Measurements from ENCODE around the gene CEP76. TPM values are rescaled to one million over a fixed set of nuclear protein-coding genes. Genes with fewer than 3 reads are reported as not detected.

CEP76 gene
- total RNA-seq, 1 experiment from 2014 or later = 13.1 TPM

- H3K9me3 ChIP-seq (ENCODE audit: low read length) = no peaks in the 10 kb centered on the region
- peaks cover 16% of the 10 kb centered on the region for H3K4me1 ChIP-seq (ENCODE audit: low read length)
- peak within 1 kb of the TSS; percentile 87 for H2AFZ ChIP-seq (ENCODE audit: low read length)
- H3K27me3 ChIP-seq (ENCODE audit: low read length) = no peaks in the 10 kb centered on the region
- DNase-seq = peak; percentile 73
- no peaks in the 10 kb centered on the region for H4K20me1 ChIP-seq (ENCODE audit: insufficient read depth, low read depth, low read length)
- H3K4me2 ChIP-seq (ENCODE audit: low read depth, low read length, poor library complexity, severe bottlenecking) = peak within 1 kb of the TSS; percentile 91
- H3K36me3 ChIP-seq (ENCODE audit: insufficient read depth, low read length) = no peaks in the 10 kb centered on the region
- no peak within 1 kb of the TSS for H3K27ac ChIP-seq (ENCODE audit: low read length)
- no peaks in the 10 kb centered on the region for H3K9me2 ChIP-seq (replicated peaks; ENCODE audit: insufficient read depth, low read length)
- H3K79me2 ChIP-seq (ENCODE audit: low read length) = no peaks in the 10 kb centered on the region
- H3K9ac ChIP-seq (ENCODE audit: low read length) = peak within 1 kb of the TSS; percentile 70
- peak within 1 kb of the TSS; percentile 76 for H3K4me3 ChIP-seq (ENCODE audit: low read length)
Observed at GRCh38 chr18:12657684-12658425, 44.7 kb downstream of the CEP76 start, which contains the start of gene SPIRE1. TSS of gene SPIRE1 (minus strand) at chr18:12658107. CDS start at chr18:12657866, 241 bp downstream.

- Histone ChIP-seq H2AFZ (ENCODE audit: low read length) (no peak overlapping the region), H3K4me2 (ENCODE audit: low read depth, low read length, poor library complexity, severe bottlenecking) (peak overlapping the region; percentile 91), H3K4me1 (ENCODE audit: low read length) (peaks cover 15% of the 10 kb centered on the region), H4K20me1 (ENCODE audit: insufficient read depth, low read depth, low read length) (no peaks in the 10 kb centered on the region), H3K36me3 (ENCODE audit: insufficient read depth, low read length) (no peaks in the 10 kb centered on the region), H3K9me3 (ENCODE audit: low read length) (no peaks in the 10 kb centered on the region), H3K27me3 (ENCODE audit: low read length) (no peaks in the 10 kb centered on the region), H3K9ac (ENCODE audit: low read length) (peak overlapping the region; percentile 70), H3K79me2 (ENCODE audit: low read length) (no peaks in the 10 kb centered on the region), H3K9me2 (replicated peaks; ENCODE audit: insufficient read depth, low read length) (no peaks in the 10 kb centered on the region), H3K4me3 (ENCODE audit: low read length) (peak overlapping the region; percentile 76), H3K27ac (ENCODE audit: low read length) (no peak overlapping the region)
- no peak for DNase-seq
Observed at GRCh38 chr18:12656938-12657683, 45.4 kb downstream of the CEP76 start.

DNA sequence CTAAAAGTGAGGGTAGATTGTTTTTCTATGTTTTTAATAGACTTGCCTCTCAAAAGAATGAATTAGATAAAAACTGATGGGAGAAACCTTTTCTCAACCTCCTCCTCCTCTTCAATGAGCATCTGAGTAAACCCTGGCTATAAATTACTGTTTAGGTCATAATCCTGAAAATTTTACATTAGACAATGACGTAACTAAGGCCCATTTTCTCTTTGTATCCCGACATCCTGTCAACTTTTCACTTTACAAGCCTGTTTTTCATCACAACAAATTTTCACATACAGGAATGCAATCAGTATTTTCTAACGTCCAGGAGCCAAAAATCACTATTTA lies 46.0 kb downstream of the CEP76 start:
- Histone ChIP-seq H3K27me3 (ENCODE audit: low read length) (no peaks in the 10 kb centered on the region), H3K27ac (ENCODE audit: low read length) (no peak overlapping the region), H3K36me3 (ENCODE audit: insufficient read depth, low read length) (no peaks in the 10 kb centered on the region), H3K9me2 (replicated peaks; ENCODE audit: insufficient read depth, low read length) (no peaks in the 10 kb centered on the region), H3K9ac (ENCODE audit: low read length) (0 out of 2 replicates have a peak overlapping the region, but pooled peaks have one; percentile 70), H3K4me1 (ENCODE audit: low read length) (peaks cover 15% of the 10 kb centered on the region), H3K9me3 (ENCODE audit: low read length) (no peaks in the 10 kb centered on the region), H2AFZ (ENCODE audit: low read length) (no peak overlapping the region), H3K79me2 (ENCODE audit: low read length) (no peaks in the 10 kb centered on the region), H4K20me1 (ENCODE audit: insufficient read depth, low read depth, low read length) (no peaks in the 10 kb centered on the region), H3K4me2 (ENCODE audit: low read depth, low read length, poor library complexity, severe bottlenecking) (peak overlapping the region; percentile 91), H3K4me3 (ENCODE audit: low read length) (peak overlapping the region; percentile 76)
- no peak for DNase-seq

DNA sequence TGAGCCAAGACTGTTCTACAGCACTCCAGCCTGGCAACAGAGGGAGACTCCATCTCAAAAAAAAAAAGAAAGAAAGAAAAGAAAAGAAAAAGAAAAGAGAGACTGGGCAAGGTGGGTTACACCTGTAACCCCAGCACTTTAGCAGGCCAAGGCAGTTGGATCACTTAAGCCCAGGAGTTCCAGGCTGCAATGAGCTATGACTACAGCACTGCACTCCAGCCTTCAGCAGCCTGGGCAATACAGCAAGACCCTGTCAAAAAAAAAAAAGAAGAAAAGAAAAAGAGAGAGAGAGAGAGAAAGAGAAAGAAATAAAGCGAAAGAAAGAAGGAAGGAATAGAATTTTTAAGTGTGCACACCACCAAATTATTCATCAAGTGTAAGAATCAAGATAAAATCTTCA lies 47.6 kb downstream of the CEP76 start:
- Histone ChIP-seq H3K9me3 (ENCODE audit: low read length) (no peaks in the 10 kb centered on the region), H3K4me3 (ENCODE audit: low read length) (no peak overlapping the region), H3K9me2 (replicated peaks; ENCODE audit: insufficient read depth, low read length) (no peaks in the 10 kb centered on the region), H4K20me1 (ENCODE audit: insufficient read depth, low read depth, low read length) (no peaks in the 10 kb centered on the region), H3K79me2 (ENCODE audit: low read length) (no peaks in the 10 kb centered on the region), H3K9ac (ENCODE audit: low read length) (no peak overlapping the region), H3K4me1 (ENCODE audit: low read length) (peaks cover 15% of the 10 kb centered on the region), H3K27ac (ENCODE audit: low read length) (no peak overlapping the region), H3K36me3 (ENCODE audit: insufficient read depth, low read length) (no peaks in the 10 kb centered on the region), H3K27me3 (ENCODE audit: low read length) (no peaks in the 10 kb centered on the region), H3K4me2 (ENCODE audit: low read depth, low read length, poor library complexity, severe bottlenecking) (no peak overlapping the region), H2AFZ (ENCODE audit: low read length) (no peak overlapping the region)
- no peak for DNase-seq

GRCh38 chr18:12652861-12653401 lies 49.6 kb downstream of the CEP76 start:
- H2AFZ ChIP-seq (ENCODE audit: low read length) = no peak overlapping the region
- no peaks in the 10 kb centered on the region for H4K20me1 ChIP-seq (ENCODE audit: insufficient read depth, low read depth, low read length)
- no peaks in the 10 kb centered on the region for H3K27me3 ChIP-seq (ENCODE audit: low read length)
- no peak for DNase-seq
- H3K9ac ChIP-seq (ENCODE audit: low read length) = no peak overlapping the region
- no peaks in the 10 kb centered on the region for H3K79me2 ChIP-seq (ENCODE audit: low read length)
- H3K36me3 ChIP-seq (ENCODE audit: insufficient read depth, low read length) = no peaks in the 10 kb centered on the region
- no peak overlapping the region for H3K27ac ChIP-seq (ENCODE audit: low read length)
- no peaks in the 10 kb centered on the region for H3K9me3 ChIP-seq (ENCODE audit: low read length)
- no peaks in the 10 kb centered on the region for H3K9me2 ChIP-seq (replicated peaks; ENCODE audit: insufficient read depth, low read length)
- H3K4me2 ChIP-seq (ENCODE audit: low read depth, low read length, poor library complexity, severe bottlenecking) = no peak overlapping the region
- peaks cover 9% of the 10 kb centered on the region for H3K4me1 ChIP-seq (ENCODE audit: low read length)
- H3K4me3 ChIP-seq (ENCODE audit: low read length) = no peak overlapping the region

DNA sequence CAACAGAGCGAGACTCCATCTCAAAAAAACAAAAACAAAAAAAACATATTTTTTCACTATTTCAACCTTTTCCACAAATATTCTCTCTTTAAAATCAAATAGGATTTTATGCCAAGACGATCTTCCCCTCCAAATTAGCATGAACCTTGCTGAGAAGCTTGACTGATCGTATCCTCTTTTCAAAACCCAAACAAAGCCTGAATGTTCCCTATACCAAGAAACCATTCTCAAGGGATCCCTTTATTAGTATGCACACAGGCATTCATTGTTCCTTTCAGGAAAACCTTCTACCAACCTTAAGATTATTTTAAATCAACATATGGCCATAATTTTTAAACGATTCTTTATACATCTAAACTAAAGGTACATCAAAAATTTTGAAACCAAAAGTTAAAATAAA lies 50.9 kb downstream of the CEP76 start:
- Histone ChIP-seq H3K36me3 (ENCODE audit: insufficient read depth, low read length) (no peaks in the 10 kb centered on the region), H2AFZ (ENCODE audit: low read length) (no peak overlapping the region), H3K9me2 (replicated peaks; ENCODE audit: insufficient read depth, low read length) (no peaks in the 10 kb centered on the region), H3K4me2 (ENCODE audit: low read depth, low read length, poor library complexity, severe bottlenecking) (no peak overlapping the region), H3K27ac (ENCODE audit: low read length) (no peak overlapping the region), H4K20me1 (ENCODE audit: insufficient read depth, low read depth, low read length) (no peaks in the 10 kb centered on the region), H3K9ac (ENCODE audit: low read length) (no peak overlapping the region), H3K27me3 (ENCODE audit: low read length) (no peaks in the 10 kb centered on the region), H3K4me3 (ENCODE audit: low read length) (no peak overlapping the region), H3K9me3 (ENCODE audit: low read length) (no peaks in the 10 kb centered on the region), H3K79me2 (ENCODE audit: low read length) (no peaks in the 10 kb centered on the region), H3K4me1 (ENCODE audit: low read length) (peaks cover 2% of the 10 kb centered on the region)
- no peak for DNase-seq

- no peak for DNase-seq
- no peaks in the 10 kb centered on the region for H3K36me3 ChIP-seq (ENCODE audit: insufficient read depth, low read length)
- no peak overlapping the region for H3K27ac ChIP-seq (ENCODE audit: low read length)
- H3K4me1 ChIP-seq (ENCODE audit: low read length) = no peaks in the 10 kb centered on the region
- H2AFZ ChIP-seq (ENCODE audit: low read length) = no peak overlapping the region
- H3K9me2 ChIP-seq (replicated peaks; ENCODE audit: insufficient read depth, low read length) = no peaks in the 10 kb centered on the region
- no peak overlapping the region for H3K9ac ChIP-seq (ENCODE audit: low read length)
- no peak overlapping the region for H3K4me2 ChIP-seq (ENCODE audit: low read depth, low read length, poor library complexity, severe bottlenecking)
- no peaks in the 10 kb centered on the region for H4K20me1 ChIP-seq (ENCODE audit: insufficient read depth, low read depth, low read length)
- H3K4me3 ChIP-seq (ENCODE audit: low read length) = no peak overlapping the region
- no peaks in the 10 kb centered on the region for H3K9me3 ChIP-seq (ENCODE audit: low read length)
- H3K79me2 ChIP-seq (ENCODE audit: low read length) = no peaks in the 10 kb centered on the region
- H3K27me3 ChIP-seq (ENCODE audit: low read length) = no peaks in the 10 kb centered on the region
Observed at GRCh38 chr18:12647773-12648172, 54.8 kb downstream of the CEP76 start.

DNA sequence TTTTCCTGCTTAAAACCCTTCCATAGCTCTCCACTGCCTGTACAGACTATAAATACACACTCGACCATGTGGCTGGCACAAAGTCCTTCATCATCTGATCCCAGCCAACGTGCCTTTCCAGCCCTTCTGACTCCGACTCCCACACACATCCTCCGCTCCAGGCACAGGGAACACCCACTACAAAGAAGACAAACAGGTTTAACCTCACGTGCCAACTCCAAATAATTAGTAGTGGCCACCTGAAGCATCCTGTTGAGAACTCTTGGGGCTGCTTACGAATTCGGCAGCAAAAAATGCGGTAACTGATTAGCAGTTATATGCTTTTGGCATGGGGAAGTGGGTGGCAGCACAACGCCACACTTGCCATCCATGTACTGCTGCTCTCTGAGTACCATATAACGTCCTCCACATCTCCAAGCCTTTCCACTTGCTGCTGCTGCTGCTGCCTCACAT lies 56.7 kb downstream of the CEP76 start:
- no peaks in the 10 kb centered on the region for H3K79me2 ChIP-seq (ENCODE audit: low read length)
- no peaks in the 10 kb centered on the region for H3K9me2 ChIP-seq (replicated peaks; ENCODE audit: insufficient read depth, low read length)
- no peaks in the 10 kb centered on the region for H3K4me1 ChIP-seq (ENCODE audit: low read length)
- H3K9me3 ChIP-seq (ENCODE audit: low read length) = no peaks in the 10 kb centered on the region
- no peaks in the 10 kb centered on the region for H3K27me3 ChIP-seq (ENCODE audit: low read length)
- H3K4me2 ChIP-seq (ENCODE audit: low read depth, low read length, poor library complexity, severe bottlenecking) = no peak overlapping the region
- no peak overlapping the region for H3K27ac ChIP-seq (ENCODE audit: low read length)
- H3K36me3 ChIP-seq (ENCODE audit: insufficient read depth, low read length) = no peaks in the 10 kb centered on the region
- H4K20me1 ChIP-seq (ENCODE audit: insufficient read depth, low read depth, low read length) = no peaks in the 10 kb centered on the region
- H2AFZ ChIP-seq (ENCODE audit: low read length) = no peak overlapping the region
- no peak overlapping the region for H3K4me3 ChIP-seq (ENCODE audit: low read length)
- peak; percentile 24 for DNase-seq
- H3K9ac ChIP-seq (ENCODE audit: low read length) = no peak overlapping the region
